SK-N-SH treated with all-trans-retinoic acid at 6 μM for 48 hours (cell line): ENCODE results near the gene CRMP1.

Experiments
- GLIS3 ChIP-seq: fragments of 250-450 bp; sonication (Bioruptor Pico); IDR thresholded peaks from 2 replicates; pipeline ENCODE4 v1.5.0; 2020; ENCODE audit warnings: mild to moderate bottlenecking, moderate library complexity
- PATZ1 ChIP-seq: fragments of 250-450 bp; sonication (Bioruptor Pico); IDR thresholded peaks from 2 replicates; pipeline ENCODE4 v1.8.0; 2020; ENCODE audit warnings: mild to moderate bottlenecking, moderate library complexity, borderline replicate concordance
- ZNF565 ChIP-seq: fragments of 450-650 bp; formaldehyde crosslinking; conservative IDR thresholded peaks from 2 replicates; pipeline ENCODE4 v1.5.0; 2020; ENCODE audit warnings: low read depth, mild to moderate bottlenecking, moderate library complexity
- TF ChIP-seq, protein P1 (sequence below): fragments of 250-450 bp; sonication (Bioruptor Pico); IDR thresholded peaks from 2 replicates; pipeline ENCODE4 v1.8.0; 2021; ENCODE audit warnings: low read depth, mild to moderate bottlenecking, moderate library complexity, borderline replicate concordance
- TF ChIP-seq, protein P2 (sequence below): fragments of 250-450 bp; sonication (Bioruptor Pico); IDR thresholded peaks from 2 replicates; pipeline ENCODE4 v1.5.0; 2020; ENCODE audit warnings: mild to moderate bottlenecking, moderate library complexity

- TF ChIP-seq, protein P1, sequence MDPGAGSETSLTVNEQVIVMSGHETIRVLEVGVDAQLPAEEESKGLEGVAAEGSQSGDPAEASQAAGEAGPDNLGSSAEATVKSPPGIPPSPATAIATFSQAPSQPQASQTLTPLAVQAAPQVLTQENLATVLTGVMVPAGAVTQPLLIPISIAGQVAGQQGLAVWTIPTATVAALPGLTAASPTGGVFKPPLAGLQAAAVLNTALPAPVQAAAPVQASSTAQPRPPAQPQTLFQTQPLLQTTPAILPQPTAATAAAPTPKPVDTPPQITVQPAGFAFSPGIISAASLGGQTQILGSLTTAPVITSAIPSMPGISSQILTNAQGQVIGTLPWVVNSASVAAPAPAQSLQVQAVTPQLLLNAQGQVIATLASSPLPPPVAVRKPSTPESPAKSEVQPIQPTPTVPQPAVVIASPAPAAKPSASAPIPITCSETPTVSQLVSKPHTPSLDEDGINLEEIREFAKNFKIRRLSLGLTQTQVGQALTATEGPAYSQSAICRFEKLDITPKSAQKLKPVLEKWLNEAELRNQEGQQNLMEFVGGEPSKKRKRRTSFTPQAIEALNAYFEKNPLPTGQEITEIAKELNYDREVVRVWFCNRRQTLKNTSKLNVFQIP: no peak
- TF ChIP-seq GLIS3 (CRISPR knock-in tag) (no peak), PATZ1 (no peak), ZNF565 (no peak)
- TF ChIP-seq, protein P2, sequence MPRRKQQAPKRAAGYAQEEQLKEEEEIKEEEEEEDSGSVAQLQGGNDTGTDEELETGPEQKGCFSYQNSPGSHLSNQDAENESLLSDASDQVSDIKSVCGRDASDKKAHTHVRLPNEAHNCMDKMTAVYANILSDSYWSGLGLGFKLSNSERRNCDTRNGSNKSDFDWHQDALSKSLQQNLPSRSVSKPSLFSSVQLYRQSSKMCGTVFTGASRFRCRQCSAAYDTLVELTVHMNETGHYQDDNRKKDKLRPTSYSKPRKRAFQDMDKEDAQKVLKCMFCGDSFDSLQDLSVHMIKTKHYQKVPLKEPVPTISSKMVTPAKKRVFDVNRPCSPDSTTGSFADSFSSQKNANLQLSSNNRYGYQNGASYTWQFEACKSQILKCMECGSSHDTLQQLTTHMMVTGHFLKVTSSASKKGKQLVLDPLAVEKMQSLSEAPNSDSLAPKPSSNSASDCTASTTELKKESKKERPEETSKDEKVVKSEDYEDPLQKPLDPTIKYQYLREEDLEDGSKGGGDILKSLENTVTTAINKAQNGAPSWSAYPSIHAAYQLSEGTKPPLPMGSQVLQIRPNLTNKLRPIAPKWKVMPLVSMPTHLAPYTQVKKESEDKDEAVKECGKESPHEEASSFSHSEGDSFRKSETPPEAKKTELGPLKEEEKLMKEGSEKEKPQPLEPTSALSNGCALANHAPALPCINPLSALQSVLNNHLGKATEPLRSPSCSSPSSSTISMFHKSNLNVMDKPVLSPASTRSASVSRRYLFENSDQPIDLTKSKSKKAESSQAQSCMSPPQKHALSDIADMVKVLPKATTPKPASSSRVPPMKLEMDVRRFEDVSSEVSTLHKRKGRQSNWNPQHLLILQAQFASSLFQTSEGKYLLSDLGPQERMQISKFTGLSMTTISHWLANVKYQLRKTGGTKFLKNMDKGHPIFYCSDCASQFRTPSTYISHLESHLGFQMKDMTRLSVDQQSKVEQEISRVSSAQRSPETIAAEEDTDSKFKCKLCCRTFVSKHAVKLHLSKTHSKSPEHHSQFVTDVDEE (CRISPR knock-in tag): no peak
These were observed 19.7 kb upstream of the CRMP1 start for GRCh38 chr4:5912614-5913019.
